ENCODE measurements around the gene CEACAM21. TPM values are rescaled to one million over a fixed set of nuclear protein-coding genes. Genes with fewer than 3 reads are reported as not detected.

Gene CEACAM21
- total RNA-seq, 4 donors from 2014 or later: 0.60 to 2.2 (median 0.87) TPM; not detected in 1

GRCh38 chr19:41565379-41565720 lies 10.6 kb upstream of the CEACAM21 start:
- no peak overlapping the region for H3K27ac ChIP-seq
- peaks cover 0 to 33% of the 10 kb centered on the region in 2 donors for H3K27me3 ChIP-seq
- H3K4me3 ChIP-seq: no peak overlapping the region
- peaks cover 0 to 11% (median 0%) of the 10 kb centered on the region in 4 donors for H3K4me1 ChIP-seq
- peaks cover 0 to 15% (median 2%) of the 10 kb centered on the region in 4 donors for H3K9me3 ChIP-seq
- 20 to 39% methylated on average over 9 of the region's 9 CpGs for WGBS, 2 donors
- no peak for TF ChIP-seq CTCF (IDR thresholded peaks at IDR 0.05)
- TF ChIP-seq POLR2A (IDR thresholded peaks at IDR 0.05): no peak
- no peak for TF ChIP-seq EP300 (IDR thresholded peaks at IDR 0.05)
- DNase-seq (ENCODE audit: low spot score in 2 of 2): no peak
- no peaks in the 10 kb centered on the region for H3K36me3 ChIP-seq

GRCh38 chr19:41566001-41566400 lies 10.0 kb upstream of the CEACAM21 start:
- 53 to 64% methylated on average over 3 of the region's 3 CpGs for WGBS, 2 donors
- Histone ChIP-seq H3K27me3 (peaks cover 0 to 39% of the 10 kb centered on the region in 2 donors), H3K9me3 (peaks cover 0 to 15% (median 2%) of the 10 kb centered on the region in 4 donors), H3K36me3 (no peaks in the 10 kb centered on the region), H3K4me1 (peaks cover 0 to 11% (median 0%) of the 10 kb centered on the region in 4 donors), H3K4me3 (no peak overlapping the region), H3K27ac (no peak overlapping the region)
- no peak for DNase-seq (ENCODE audit: low spot score in 2 of 2)
- TF ChIP-seq EP300 (IDR thresholded peaks at IDR 0.05): no peak
- no peak for TF ChIP-seq POLR2A (IDR thresholded peaks at IDR 0.05)
- no peak for TF ChIP-seq CTCF (IDR thresholded peaks at IDR 0.05)

DNA sequence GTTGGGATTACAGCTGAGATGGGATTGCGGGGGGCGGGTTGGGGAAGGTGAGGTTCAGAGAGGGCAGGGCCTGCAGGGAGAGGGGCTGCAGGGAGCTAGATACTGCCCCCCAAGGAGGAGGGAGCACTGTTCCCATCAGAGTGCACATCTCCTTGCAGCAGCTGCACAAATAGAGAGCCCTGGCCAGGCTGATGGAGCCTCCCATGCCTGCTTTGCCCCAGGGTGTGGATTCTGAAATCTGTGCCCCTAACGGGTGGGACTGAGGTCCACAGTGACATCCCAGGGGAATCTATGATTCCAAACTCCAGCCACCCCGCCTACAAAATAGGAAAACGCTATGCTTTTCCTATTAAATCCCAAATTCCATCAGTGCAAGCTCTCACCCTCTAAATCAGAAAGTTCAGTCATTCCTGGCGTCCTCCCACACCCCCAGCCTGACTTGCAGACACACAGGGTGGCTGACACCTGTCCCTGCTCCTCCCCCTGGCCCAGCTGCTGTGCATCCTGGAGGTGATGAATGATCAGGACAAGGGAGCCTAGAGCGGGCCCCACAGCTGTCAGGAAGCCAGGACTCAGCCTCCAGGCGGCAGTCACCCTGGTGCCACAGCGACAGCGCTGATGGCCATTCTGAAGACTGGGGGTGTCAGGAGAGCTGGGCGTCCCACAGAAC lies 6.3 kb upstream of the CEACAM21 start:
- no peak overlapping the region for H3K27ac ChIP-seq
- no peak for DNase-seq (ENCODE audit: low spot score in 2 of 2)
- no peak for TF ChIP-seq POLR2A (IDR thresholded peaks at IDR 0.05)
- no peak for TF ChIP-seq CTCF (IDR thresholded peaks at IDR 0.05)
- TF ChIP-seq EP300 (IDR thresholded peaks at IDR 0.05): no peak
- peaks cover 0 to 4% (median 2%) of the 10 kb centered on the region in 4 donors for H3K9me3 ChIP-seq
- peaks cover 0 to 6% (median 0%) of the 10 kb centered on the region in 4 donors for H3K4me1 ChIP-seq
- no peaks in the 10 kb centered on the region for H3K36me3 ChIP-seq
- 57 to 63% methylated on average over 11 of the region's 11 CpGs for WGBS, 2 donors
- peaks cover 0 to 21% of the 10 kb centered on the region in 2 donors for H3K27me3 ChIP-seq
- H3K4me3 ChIP-seq: no peak overlapping the region

- H3K27ac ChIP-seq: no peak overlapping the region
- WGBS, 2 donors: 47 to 60% methylated on average over 3 of the region's 3 CpGs
Measured at GRCh38 chr19:41570179-41570578, 5.8 kb upstream of the CEACAM21 start.

More at GRCh38 chr19:41570179-41570578, 5.8 kb upstream of the CEACAM21 start:
- Histone ChIP-seq H3K9me3 (peaks cover 0 to 4% (median 2%) of the 10 kb centered on the region in 4 donors), H3K4me1 (peaks cover 0 to under 1% (median 0%) of the 10 kb centered on the region in 4 donors), H3K4me3 (no peak overlapping the region), H3K27me3 (peaks cover 0 to 16% of the 10 kb centered on the region in 2 donors), H3K36me3 (no peaks in the 10 kb centered on the region)
- no peak for TF ChIP-seq EP300 (IDR thresholded peaks at IDR 0.05)
- TF ChIP-seq POLR2A (IDR thresholded peaks at IDR 0.05): no peak
- TF ChIP-seq CTCF (IDR thresholded peaks at IDR 0.05): no peak
- no peak for DNase-seq (ENCODE audit: low spot score in 2 of 2)

Data from tibial nerve (tissue), 4 donors.